H54 (cell line): ENCODE results near the gene TMEM221.
A peak's percentile ranks its signal among the peaks of the same experiment; 100 is the strongest.
"Not testable (repeated sequence)": the region's sequence is repeated elsewhere in the genome, so short reads cannot be mapped to it uniquely, and the experiment has no call there.

Experiments
- DNase-seq: peaks from one replicate; pipeline ENCODE4 v3.0.0; 2011; ENCODE audit warnings: low spot score, mixed read lengths; ENCODE audit not compliant: insufficient read length
- FAIRE-seq: peaks from 3 replicates; lab custom pipeline; 2011; peaks lifted over from hg19 to GRCh38; lab: Jason Lieb, UNC
- POLR2A ChIP-seq: IDR thresholded peaks from 2 replicates; pipeline ENCODE4 v1.6.1; 2011; ENCODE audit warnings: low read depth, mild to moderate bottlenecking, low read length

The TMEM221 gene

DNA sequence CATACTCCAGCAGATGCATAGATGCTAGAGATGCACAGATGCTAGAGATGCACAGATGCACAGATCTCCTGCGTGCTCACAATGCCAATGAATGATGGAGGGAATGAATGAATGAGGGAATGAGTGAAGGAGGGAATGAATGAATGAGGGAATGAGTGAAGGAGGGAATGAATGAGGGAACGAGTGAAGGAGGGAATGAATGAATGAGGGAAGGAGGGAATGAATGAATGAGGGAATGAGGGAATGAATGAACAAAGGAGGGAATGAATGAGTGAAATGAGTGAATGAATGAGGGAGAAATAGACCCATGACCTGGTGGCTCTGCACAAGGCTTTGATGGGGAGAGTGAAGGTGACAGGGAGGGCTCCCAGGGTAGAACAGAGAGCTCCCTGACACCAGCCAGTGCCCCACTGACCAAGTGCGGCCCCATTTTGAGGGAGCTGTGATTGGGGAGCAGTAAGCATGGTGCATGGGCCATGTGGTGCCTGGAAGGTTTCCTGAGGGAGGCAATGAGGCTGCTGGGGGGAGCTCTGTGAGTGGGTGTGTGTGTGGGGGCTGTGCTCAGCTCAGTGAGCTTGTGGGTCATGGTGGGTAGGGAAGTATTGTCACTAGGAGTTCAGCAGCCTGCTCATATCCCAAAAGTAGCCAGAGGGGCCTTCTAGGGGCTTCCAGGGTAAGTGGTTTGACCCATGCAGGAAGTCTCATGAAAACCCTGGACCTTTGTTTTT is 34.6 kb upstream of the TMEM221 start:
- no peak for TF ChIP-seq POLR2A
- FAIRE-seq (no peak), DNase-seq (no peak)

DNA sequence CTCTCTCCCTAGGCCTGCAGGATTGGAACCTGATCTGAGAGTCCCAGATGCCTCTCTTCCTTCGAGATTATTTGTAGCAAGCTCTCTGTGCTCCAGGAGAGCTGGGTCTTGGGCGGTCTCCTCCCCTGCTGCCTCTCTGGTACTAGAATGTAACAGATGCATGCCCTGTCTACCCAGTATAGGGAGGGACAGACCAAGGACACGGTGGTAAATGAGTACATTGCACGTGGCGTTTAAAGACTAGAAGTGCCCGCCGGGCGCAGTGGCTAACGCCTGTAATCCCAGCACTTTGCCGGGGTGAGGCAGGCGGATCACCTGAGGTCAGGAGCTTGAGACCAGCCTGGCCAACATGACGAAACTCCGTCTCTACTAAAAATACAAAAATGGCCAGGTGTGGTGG is 33.5 kb upstream of the TMEM221 start:
- DNase-seq (no peak), FAIRE-seq (no peak)
- no peak for TF ChIP-seq POLR2A

DNA sequence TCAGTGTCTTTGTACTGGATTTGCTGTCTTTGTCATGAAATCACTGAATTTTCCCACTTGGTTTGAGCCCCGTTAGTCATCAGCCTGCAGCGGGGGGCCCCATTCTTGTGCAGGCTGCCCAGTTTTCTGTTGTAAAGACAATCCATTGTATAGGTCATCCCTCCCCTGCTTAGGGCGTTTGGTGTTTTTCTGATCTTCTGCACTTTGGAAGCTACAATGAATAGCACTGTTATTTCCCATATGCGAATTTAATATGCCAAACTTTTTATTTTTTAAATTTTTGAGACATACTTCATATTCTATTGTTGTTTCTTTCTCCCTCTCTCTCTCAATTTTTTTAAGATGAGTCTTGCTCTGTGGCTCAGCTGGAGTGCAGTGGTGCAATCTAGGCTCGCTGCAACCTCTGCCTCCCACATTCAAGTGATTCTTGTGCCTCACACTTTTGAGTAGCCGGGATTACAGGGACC is 30.9 kb upstream of the TMEM221 start:
- peak; percentile 45 for DNase-seq
- FAIRE-seq = no peak
- no peak for TF ChIP-seq POLR2A

DNA sequence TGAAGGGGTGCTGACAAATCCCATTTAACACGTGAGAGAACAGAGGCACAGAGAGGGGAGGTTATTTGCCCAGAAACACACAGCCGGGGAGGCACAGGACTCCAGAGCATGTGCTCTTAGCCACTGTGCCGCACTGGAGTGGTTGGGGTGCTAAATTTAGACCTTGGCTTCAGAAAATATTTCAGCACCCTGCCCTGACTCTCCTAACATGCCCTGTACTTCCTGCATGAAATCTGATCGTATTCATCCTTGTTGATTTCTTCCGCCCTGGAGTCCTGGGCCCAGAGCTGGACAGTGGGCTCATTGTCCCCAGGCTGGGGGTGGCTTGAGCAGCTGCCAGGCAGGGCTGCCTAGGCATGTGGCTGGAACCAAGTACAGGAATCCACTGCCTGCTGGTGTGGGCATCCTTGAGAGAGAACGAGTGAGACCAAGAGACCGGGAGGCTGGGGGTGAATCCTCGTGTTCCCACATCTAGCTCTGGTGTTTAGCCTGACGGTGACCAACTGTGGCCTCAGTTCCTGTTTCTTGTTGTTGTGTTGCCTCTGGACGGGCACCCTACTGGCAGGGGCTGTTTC is 27.2 kb upstream of the TMEM221 start:
- DNase-seq = no peak
- FAIRE-seq = peak; percentile 6
- no peak for TF ChIP-seq POLR2A

DNA sequence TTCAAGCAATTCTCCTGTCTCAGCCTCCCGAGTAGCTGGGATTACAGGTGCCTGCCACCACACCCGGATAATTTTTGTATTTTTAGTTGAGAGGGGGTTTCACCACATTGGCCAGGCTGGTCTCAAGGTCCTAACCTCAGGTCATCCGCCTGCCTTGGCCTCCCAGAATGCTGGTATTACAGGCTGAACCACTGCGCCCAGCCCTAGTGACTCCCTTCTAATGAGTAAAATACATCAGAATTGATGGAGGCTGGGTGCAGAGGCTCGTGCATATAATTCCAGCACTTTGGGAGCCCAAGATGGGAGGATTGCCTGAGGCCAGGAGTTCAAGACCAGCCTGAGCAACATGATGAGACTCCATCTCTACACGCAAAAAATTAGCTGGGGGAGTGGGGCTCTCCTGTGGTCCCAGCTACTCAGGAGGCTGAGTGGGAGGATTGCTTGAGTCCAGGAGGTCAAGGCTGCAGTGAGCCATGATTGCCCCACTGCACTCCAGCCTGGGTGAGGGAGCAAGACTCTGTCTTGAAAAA is 26.6 kb upstream of the TMEM221 start:
- DNase-seq, FAIRE-seq: not testable (repeated sequence)

DNA sequence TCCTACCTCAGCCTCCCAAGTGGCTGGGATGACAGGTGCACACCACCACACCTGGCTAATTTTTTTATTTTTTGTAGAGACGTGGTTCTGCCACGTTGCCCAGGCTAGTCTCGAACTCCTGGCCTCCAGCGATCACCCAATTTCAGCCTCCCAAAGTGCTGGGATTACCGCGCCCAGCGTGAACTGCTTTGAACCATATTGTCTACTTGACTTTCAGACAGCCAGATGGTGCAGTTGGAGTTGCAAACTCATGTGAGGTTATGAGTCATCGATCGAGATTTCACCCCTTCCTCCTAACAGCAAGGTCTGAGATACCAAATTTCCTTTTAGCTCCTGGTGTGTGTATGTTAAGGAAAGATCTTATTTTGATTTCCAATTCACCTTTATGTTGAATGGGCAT is 24.6 kb upstream of the TMEM221 start:
- FAIRE-seq (peak; percentile 70), DNase-seq (no peak)
- TF ChIP-seq POLR2A = no peak

DNA sequence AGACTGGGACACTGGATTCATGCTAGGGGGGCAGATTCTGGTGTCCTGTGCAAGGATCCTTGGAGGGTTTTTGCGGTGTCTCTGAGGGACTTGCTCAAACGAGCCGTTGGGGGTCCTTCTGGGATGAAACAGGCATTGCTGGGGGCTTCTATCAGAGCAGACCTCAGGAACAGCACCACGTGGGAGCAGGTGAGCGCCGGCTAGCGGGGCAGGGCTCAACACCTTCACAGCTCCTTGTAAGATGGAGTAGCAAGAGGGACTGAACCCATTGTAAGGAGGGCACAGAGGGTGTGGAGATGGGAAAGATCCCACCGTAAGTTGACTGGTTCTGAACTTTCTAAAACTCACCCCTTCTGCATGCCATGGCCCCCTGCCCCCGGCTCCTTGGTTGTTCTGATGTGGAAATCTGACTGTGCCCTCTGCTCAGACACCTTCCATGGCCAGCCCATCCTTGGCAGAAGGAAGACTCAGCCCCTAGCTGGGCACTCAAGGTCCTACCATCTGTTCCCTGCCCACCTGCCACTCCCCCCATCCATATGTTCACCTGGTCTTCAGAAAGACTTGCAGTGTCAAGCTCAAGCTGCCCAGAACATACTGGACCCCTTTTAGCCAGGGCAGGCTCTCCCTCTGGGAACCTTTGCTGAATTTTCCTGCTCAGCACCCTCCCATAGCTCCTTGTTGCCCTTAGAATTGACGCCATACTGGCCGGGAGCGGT is 23.1 kb upstream of the TMEM221 start:
- FAIRE-seq = no peak
- no peak for TF ChIP-seq POLR2A
- DNase-seq = no peak

DNA sequence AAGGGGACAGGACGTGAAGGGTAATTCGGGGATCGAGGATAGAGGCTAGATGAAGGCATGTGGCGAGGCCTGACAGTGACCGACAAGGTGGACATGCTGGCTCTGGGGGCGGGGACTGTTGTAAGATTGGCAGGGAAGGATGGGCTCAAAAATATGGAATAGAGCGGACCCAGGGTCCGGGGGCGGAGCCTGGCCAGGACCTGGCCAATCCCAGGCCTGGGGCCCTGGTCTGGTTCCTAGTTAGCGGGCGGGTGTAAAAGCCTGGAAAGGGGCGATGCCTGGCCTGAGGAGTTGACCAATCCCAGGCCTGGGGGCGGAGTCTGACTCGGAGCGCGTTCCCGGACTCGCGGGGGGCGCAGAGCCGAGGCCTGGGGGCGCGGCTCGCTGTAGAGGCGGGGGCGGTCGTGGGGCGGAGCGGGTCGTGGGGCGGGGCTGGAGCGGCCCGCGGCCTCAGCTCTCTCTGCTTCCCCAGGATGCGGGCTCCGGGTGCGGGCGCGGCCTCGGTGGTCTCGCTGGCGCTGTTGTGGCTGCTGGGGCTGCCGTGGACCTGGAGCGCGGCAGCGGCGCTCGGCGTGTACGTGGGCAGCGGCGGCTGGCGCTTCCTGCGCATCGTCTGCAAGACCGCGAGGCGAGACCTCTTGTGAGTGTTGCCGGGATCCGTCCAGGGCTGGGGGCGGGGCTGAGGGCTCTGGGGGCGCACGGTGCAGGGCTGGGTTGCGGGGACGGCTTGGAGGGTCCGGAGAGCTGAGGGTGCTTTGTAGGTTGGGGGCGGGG is 21.8 kb upstream of the TMEM221 start, which contains the start of gene SLC27A1:
SLC27A1 (plus strand) TSS at position 457 of the 774 bp plus-strand sequence; CDS start at position 474, 17 bp downstream.
- no peak for TF ChIP-seq POLR2A
- FAIRE-seq (peak; percentile 30), DNase-seq (peak; percentile 91)

DNA sequence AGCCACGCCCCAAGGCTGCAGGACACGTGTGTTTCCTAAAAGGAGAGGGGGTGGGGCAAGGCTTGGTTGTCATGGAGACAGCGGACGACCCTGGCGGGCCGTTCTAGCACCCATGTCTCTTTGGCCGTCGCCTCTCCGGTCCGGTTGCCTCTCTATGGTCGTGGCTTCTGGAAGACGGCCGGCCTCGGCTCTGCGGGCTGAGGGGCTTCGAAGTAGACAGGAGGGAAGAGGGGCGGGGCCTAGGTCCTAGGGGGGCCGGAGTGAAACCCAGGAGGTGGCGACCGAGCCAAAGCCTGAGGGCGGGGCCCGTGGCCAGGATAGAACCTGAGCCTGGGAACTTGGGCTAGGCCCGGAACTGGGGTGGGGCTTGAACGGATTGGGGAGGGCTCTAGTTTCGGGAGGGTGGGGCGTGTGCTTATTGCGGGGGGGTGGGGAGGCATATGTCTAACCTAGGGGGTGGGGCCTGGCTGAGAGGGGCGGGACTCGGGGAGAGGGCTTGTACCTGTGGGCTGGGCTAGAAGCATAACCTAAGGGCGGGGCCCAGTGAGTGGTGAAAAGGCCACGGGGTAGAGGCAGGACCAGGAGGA is 21.1 kb upstream of the TMEM221 start:
- no peak for TF ChIP-seq POLR2A
- FAIRE-seq (no peak), DNase-seq (peak; percentile 79)

DNA sequence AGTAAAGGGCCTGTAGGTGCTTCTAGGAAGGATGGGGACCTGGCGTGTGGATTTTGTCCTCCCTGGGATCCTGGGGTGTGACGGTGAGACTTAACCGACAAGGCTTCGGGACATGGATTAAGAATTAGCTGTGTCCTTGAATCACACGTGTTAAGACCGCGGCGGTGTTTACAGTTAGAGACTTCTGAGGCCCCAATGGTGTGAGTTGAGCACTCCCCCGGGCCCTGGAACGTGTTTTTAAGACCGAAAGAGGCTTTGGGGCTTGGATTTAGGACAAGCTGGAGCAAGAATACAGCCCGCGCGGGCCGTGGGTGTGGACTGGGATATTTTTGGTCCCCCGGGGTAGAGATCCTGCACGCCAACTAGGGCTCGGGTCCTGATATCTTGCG is 20.6 kb upstream of the TMEM221 start:
- DNase-seq = no peak
- no peak for FAIRE-seq
- TF ChIP-seq POLR2A = no peak

DNA sequence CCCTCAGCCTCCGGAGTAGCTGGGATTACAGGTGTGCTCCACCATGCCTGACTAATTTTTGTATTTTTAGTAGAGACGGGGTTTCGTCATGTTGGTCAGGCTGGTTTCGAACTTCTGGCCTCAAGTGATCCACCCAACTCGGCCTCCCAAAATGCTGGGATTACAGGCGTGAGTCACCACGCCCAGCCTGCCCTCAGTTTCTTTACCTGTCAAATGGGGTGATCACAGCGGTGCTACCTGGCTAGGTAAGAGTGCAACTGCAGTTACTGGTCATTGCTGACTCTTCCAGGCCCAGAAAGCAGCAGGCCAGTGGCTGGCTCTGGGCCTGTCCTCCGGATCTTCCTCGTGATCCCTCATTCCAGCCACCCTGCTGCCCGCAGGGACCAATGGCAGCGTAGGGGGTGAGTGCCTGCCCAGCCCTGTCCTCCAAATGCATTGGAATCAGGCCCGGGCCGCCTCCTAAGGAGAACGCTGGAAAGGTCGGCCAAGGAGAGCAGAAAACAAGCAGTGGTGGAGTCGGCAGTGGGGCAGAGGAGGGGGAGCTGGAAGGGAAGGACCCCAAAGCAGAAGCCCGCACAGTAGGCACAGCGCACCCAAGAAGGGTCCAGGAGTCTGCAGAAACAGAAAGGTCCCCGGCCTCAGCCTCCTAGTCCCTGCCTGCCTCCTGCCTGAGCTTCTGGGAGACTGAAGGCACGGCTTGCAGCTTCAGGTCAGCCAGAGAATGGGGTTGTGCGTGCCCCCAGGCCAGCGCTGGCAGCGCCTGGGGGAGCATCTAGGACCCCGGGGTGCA is 20.0 kb upstream of the TMEM221 start:
- DNase-seq = no peak
- no peak for FAIRE-seq
- no peak for TF ChIP-seq POLR2A
